ENCODE measurements around the gene TNFSF13.

The TNFSF13 gene

DNA sequence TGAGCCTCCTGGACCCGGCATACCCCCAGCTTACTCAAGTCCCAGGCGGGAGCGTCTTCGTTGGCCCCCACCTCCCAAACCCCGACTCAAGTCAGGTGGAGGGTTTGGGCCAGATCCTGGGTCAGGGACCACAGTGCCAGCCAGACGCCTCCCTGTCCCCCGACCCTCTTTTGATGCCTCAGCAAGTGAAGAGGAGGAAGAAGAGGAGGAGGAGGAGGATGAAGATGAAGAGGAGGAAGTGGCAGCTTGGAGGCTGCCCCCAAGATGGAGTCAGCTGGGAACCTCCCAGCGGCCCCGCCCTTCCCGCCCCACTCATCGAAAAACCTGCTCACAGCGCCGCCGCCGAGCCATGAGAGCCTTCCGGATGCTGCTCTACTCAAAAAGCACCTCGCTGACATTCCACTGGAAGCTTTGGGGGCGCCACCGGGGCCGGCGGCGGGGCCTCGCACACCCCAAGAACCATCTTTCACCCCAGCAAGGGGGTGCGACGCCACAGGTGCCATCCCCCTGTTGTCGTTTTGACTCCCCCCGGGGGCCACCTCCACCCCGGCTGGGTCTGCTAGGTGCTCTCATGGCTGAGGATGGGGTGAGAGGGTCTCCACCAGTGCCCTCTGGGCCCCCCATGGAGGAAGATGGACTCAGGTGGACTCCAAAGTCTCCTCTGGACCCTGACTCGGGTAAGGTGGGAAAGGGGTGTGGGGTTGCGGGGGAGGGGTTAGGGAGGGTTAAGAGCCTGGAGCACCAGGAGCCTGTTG lies 4.7 kb downstream of the TNFSF13 start:
- Histone ChIP-seq H3K36me3 (ENCODE audit: insufficient read depth, low read length) (peaks cover 43% of the 10 kb centered on the region), H3K9me3 (ENCODE audit: low read depth, low read length) (no peaks in the 10 kb centered on the region), H3K9ac (ENCODE audit: insufficient read length) (peak overlapping the region; percentile 95), H3K27ac (no peak overlapping the region), H3K4me3 (peak overlapping the region; percentile 98)
- TF ChIP-seq POLR2AphosphoS5 (IDR thresholded peaks at IDR 0.05; ENCODE audit: borderline replicate concordance, low read depth, low read length) (no peak), FOXP2 (optimal IDR thresholded peaks at IDR 0.05; ENCODE audit: control extremely low read depth, extremely low read length, insufficient read depth) (no peak), EZH2 (IDR thresholded peaks at IDR 0.05) (no peak)
- DNase-seq (ENCODE audit: low read depth, low spot score): no peak

- Histone ChIP-seq H3K36me3 (ENCODE audit: insufficient read depth, low read length) (peaks cover 74% of the 10 kb centered on the region), H3K9me3 (ENCODE audit: low read depth, low read length) (no peaks in the 10 kb centered on the region), H3K9ac (ENCODE audit: insufficient read length) (no peak overlapping the region), H3K27ac (peak overlapping the region; percentile 36; the same call in 1 of the 2 replicates), H3K4me3 (no peak overlapping the region)
- DNase-seq (ENCODE audit: low read depth, low spot score): no peak
- TF ChIP-seq EZH2 (IDR thresholded peaks at IDR 0.05): no peak
- no peak for TF ChIP-seq POLR2AphosphoS5 (IDR thresholded peaks at IDR 0.05; ENCODE audit: borderline replicate concordance, low read depth, low read length)
- no peak for TF ChIP-seq FOXP2 (optimal IDR thresholded peaks at IDR 0.05; ENCODE audit: control extremely low read depth, extremely low read length, insufficient read depth)
These were observed 11.0 kb downstream of the TNFSF13 start for GRCh38 chr17:7569571-7569970.

GRCh38 chr17:7570351-7570750 lies 11.8 kb downstream of the TNFSF13 start:
- Histone ChIP-seq H3K9me3 (ENCODE audit: low read depth, low read length) (no peaks in the 10 kb centered on the region), H3K27ac (no peak overlapping the region), H3K9ac (ENCODE audit: insufficient read length) (no peak overlapping the region), H3K36me3 (ENCODE audit: insufficient read depth, low read length) (peaks cover 74% of the 10 kb centered on the region), H3K4me3 (no peak overlapping the region)
- TF ChIP-seq FOXP2 (optimal IDR thresholded peaks at IDR 0.05; ENCODE audit: control extremely low read depth, extremely low read length, insufficient read depth) (no peak), POLR2AphosphoS5 (IDR thresholded peaks at IDR 0.05; ENCODE audit: borderline replicate concordance, low read depth, low read length) (no peak), EZH2 (IDR thresholded peaks at IDR 0.05) (no peak)
- DNase-seq (ENCODE audit: low read depth, low spot score): no peak

GRCh38 chr17:7572338-7572587 lies 13.7 kb downstream of the TNFSF13 start:
- Histone ChIP-seq H3K36me3 (ENCODE audit: insufficient read depth, low read length) (peaks cover 75% of the 10 kb centered on the region), H3K9ac (ENCODE audit: insufficient read length) (peak overlapping the region; percentile 92), H3K4me3 (peak overlapping the region; percentile 93), H3K9me3 (ENCODE audit: low read depth, low read length) (no peaks in the 10 kb centered on the region), H3K27ac (peak overlapping the region; percentile 91)
- TF ChIP-seq FOXP2 (optimal IDR thresholded peaks at IDR 0.05; ENCODE audit: control extremely low read depth, extremely low read length, insufficient read depth): no peak
- no peak for TF ChIP-seq POLR2AphosphoS5 (IDR thresholded peaks at IDR 0.05; ENCODE audit: borderline replicate concordance, low read depth, low read length)
- TF ChIP-seq EZH2 (IDR thresholded peaks at IDR 0.05): no peak
- DNase-seq (ENCODE audit: low read depth, low spot score): no peak

DNA sequence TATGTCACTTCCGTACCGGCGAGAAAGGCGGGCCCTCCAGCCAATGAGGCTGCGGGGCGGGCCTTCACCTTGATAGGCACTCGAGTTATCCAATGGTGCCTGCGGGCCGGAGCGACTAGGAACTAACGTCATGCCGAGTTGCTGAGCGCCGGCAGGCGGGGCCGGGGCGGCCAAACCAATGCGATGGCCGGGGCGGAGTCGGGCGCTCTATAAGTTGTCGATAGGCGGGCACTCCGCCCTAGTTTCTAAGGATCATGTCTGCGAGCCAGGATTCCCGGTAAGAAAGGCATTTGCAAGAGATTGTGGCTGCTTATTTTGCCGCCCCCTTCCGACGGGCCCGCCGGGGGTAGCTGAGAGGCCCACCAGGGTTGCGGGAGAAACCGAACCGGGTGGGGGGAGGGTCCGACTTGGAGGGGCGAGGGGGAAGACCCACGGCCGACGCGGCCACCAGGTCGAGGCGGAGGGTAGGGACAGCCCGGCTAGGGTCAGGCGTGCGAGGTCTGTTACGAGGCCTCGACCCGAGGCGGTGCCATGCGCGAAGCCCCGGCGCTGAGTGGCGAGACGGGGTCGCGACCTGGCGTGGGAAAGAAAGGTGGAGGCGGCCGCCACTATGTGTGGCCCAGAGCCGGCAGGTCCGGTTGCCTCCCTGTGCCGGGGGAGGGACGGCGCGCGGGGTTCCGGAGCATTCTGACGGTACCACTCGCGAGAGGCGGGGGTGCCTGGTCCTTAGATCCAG lies 14.2 kb downstream of the TNFSF13 start:
- peak overlapping the region; percentile 100 for H3K9ac ChIP-seq (ENCODE audit: insufficient read length)
- peak overlapping the region; percentile 99 for H3K4me3 ChIP-seq
- peak; percentile 77 for DNase-seq (ENCODE audit: low read depth, low spot score)
- H3K9me3 ChIP-seq (ENCODE audit: low read depth, low read length): no peaks in the 10 kb centered on the region
- TF ChIP-seq POLR2AphosphoS5 (IDR thresholded peaks at IDR 0.05; ENCODE audit: borderline replicate concordance, low read depth, low read length) (peak; percentile 99), EZH2 (IDR thresholded peaks at IDR 0.05) (no peak), FOXP2 (optimal IDR thresholded peaks at IDR 0.05; ENCODE audit: control extremely low read depth, extremely low read length, insufficient read depth) (no peak)
- H3K27ac ChIP-seq: peak overlapping the region; percentile 98
- H3K36me3 ChIP-seq (ENCODE audit: insufficient read depth, low read length): peaks cover 76% of the 10 kb centered on the region

DNA sequence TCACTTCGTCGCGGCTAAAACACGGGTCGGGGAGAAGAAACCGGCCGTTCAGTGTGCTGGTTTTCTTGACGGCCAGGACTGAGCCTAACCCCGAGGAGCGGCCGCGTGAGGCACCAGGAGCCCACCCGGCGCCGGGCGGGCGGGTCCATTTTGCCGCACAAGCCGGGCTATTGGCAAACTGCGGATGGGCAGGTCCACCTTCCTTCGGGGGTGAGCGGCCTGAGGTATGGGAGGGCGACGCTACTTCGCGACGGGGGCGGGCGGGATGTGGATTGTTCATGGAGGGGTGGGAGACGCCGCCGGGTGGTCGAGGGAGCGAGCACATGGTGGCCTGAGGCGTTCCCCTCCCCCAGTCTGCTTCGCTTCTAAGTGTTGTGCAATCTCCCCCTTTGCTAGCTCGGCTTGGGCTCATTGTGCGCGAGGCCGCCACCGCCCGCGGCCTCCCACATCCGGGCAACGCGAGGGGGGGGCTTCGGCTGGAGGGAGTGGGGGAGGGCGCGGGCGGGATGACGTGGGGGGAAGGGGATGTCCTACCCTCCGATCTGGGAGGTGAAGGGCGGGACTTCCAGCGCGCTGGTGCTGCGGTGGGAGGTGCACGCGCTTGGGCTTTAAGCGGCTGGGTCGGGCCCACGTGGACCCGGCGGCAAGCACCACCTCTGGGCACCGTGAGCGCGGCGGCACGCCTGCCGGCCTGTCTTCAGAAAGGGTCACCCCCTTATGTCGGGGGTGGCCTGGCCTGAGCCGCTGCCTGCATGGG lies 15.0 kb downstream of the TNFSF13 start:
- peak overlapping the region; percentile 99 for H3K4me3 ChIP-seq
- TF ChIP-seq POLR2AphosphoS5 (IDR thresholded peaks at IDR 0.05; ENCODE audit: borderline replicate concordance, low read depth, low read length) (peak; percentile 18; the same call in 1 of the 2 replicates), EZH2 (IDR thresholded peaks at IDR 0.05) (no peak)
- peak overlapping the region; percentile 98 for H3K27ac ChIP-seq
- no peaks in the 10 kb centered on the region for H3K9me3 ChIP-seq (ENCODE audit: low read depth, low read length)
- H3K9ac ChIP-seq (ENCODE audit: insufficient read length): peak overlapping the region; percentile 100
- DNase-seq (ENCODE audit: low read depth, low spot score): no peak
- peaks cover 81% of the 10 kb centered on the region for H3K36me3 ChIP-seq (ENCODE audit: insufficient read depth, low read length)

- no peak for TF ChIP-seq FOXP2 (optimal IDR thresholded peaks at IDR 0.05; ENCODE audit: control extremely low read depth, extremely low read length, insufficient read depth)
- TF ChIP-seq POLR2AphosphoS5 (IDR thresholded peaks at IDR 0.05; ENCODE audit: borderline replicate concordance, low read depth, low read length): no peak
- no peak for TF ChIP-seq EZH2 (IDR thresholded peaks at IDR 0.05)
- peak overlapping the region; percentile 98 for H3K27ac ChIP-seq
- peaks cover 86% of the 10 kb centered on the region for H3K36me3 ChIP-seq (ENCODE audit: insufficient read depth, low read length)
- H3K9me3 ChIP-seq (ENCODE audit: low read depth, low read length): no peaks in the 10 kb centered on the region
- H3K9ac ChIP-seq (ENCODE audit: insufficient read length): peak overlapping the region; percentile 100
- no peak for DNase-seq (ENCODE audit: low read depth, low spot score)
- H3K4me3 ChIP-seq: peak overlapping the region; percentile 99
These were observed 15.8 kb downstream of the TNFSF13 start for GRCh38 chr17:7574176-7574953.

Measured in SK-N-MC (cell line).